Jurkat, Clone E6-1 (cell line): Measurements from ENCODE around the gene RGS8.

Source experiments
- DNase-seq: peaks from one replicate; pipeline ENCODE4 v3.0.0-alpha.2; 2011; ENCODE audit warnings: low read depth, low spot score
- H3K4me3 ChIP-seq: 2 replicates; pipeline ENCODE4 v1.5.1; 2011; ENCODE audit warnings: mild to moderate bottlenecking, low read length, control low read depth, moderate library complexity

RGS8 gene

GRCh38 chr1:182650678-182651338 is 33.6 kb downstream of the RGS8 start:
- no peak overlapping the region for H3K4me3 ChIP-seq
- no peak for DNase-seq

- DNase-seq: no peak
These were observed 35.3 kb downstream of the RGS8 start for GRCh38 chr1:182649041-182649440.

GRCh38 chr1:182646739-182647138 is 37.6 kb downstream of the RGS8 start:
- DNase-seq: no peak

More at GRCh38 chr1:182649041-182649440, 35.3 kb downstream of the RGS8 start:
- no peak overlapping the region for H3K4me3 ChIP-seq

GRCh38 chr1:182644886-182645285 is 39.5 kb downstream of the RGS8 start:
- H3K4me3 ChIP-seq: no peak overlapping the region
- no peak for DNase-seq

More at GRCh38 chr1:182646739-182647138, 37.6 kb downstream of the RGS8 start:
- H3K4me3 ChIP-seq: no peak overlapping the region

GRCh38 chr1:182643699-182644098 is 40.7 kb downstream of the RGS8 start:
- H3K4me3 ChIP-seq: no peak overlapping the region
- DNase-seq: no peak

- no peak for DNase-seq
These were observed 41.9 kb downstream of the RGS8 start for GRCh38 chr1:182642461-182642860.

GRCh38 chr1:182641561-182641960 is 42.8 kb downstream of the RGS8 start:
- DNase-seq: no peak
- no peak overlapping the region for H3K4me3 ChIP-seq

More at GRCh38 chr1:182642461-182642860, 41.9 kb downstream of the RGS8 start:
- no peak overlapping the region for H3K4me3 ChIP-seq

- no peak for DNase-seq
- H3K4me3 ChIP-seq: no peak overlapping the region
These were observed 45.1 kb downstream of the RGS8 start for GRCh38 chr1:182639330-182639729.

GRCh38 chr1:182637769-182638168 is 46.6 kb downstream of the RGS8 start:
- DNase-seq: no peak
- no peak overlapping the region for H3K4me3 ChIP-seq

GRCh38 chr1:182635871-182636270 is 48.5 kb downstream of the RGS8 start:
- no peak for DNase-seq
- H3K4me3 ChIP-seq: no peak overlapping the region
